IMR-90 (cell line): ENCODE results near the gene ZNF341. TPM values are rescaled to one million over a fixed set of nuclear protein-coding genes. Genes with fewer than 3 reads are reported as not detected.

ENCODE experiments used
- ATAC-seq: fragments of 200-7000 bp; cut with Tn5 transposase; 2 replicates; pipeline ENCODE4 v1.9.1; 2020; ENCODE audit warnings: low read depth, mild to moderate bottlenecking, moderate library complexity
- BruUV-seq: library from RNA; stranded (reverse); fragments of 400-500 nt; replicated peaks from 2 replicates; lab custom pipeline; 2021; lab: Mats Ljungman, UMichigan
- CTCF ChIA-PET: fragments of 300-600 bp; formaldehyde crosslinking; extraction: SDS; loops from one replicate; lab custom pipeline; 2021; ENCODE audit warnings: antibody characterized with exemption; lab: Yijun Ruan, JAX
- POLR2A ChIA-PET: fragments of 300-600 bp; sonication (Branson Sonifier 250); formaldehyde crosslinking; loops from one replicate; lab custom pipeline; 2022; ENCODE audit warnings: antibody characterized with exemption; ENCODE audit not compliant: unreplicated experiment; lab: Charles Lee
- DNase-seq: peaks from one replicate; pipeline ENCODE4 v3.0.0; 2013
- H2AFZ ChIP-seq: replicated peaks from 2 replicates; pipeline ENCODE3; 2013; ENCODE audit warnings: low read length, mild to moderate bottlenecking; ENCODE audit not compliant: poor library complexity
- H2AK5ac ChIP-seq: 2 replicates; pipeline ENCODE4 v1.6.1; 2013; ENCODE audit warnings: low read depth, low read length, inconsistent platforms
- H2AK9ac ChIP-seq: replicated peaks from 2 replicates; pipeline ENCODE3; 2013; ENCODE audit warnings: mild to moderate bottlenecking, low read depth, low read length, moderate library complexity; ENCODE audit not compliant: poor library complexity
- H2BK120ac ChIP-seq: 2 replicates; pipeline ENCODE4 v1.6.1; 2013; ENCODE audit warnings: low read depth, low read length, inconsistent platforms
- H2BK15ac ChIP-seq: 3 replicates; pipeline ENCODE4 v1.6.1; 2013; ENCODE audit warnings: low read depth, low read length, inconsistent platforms
- H2BK20ac ChIP-seq: 2 replicates; pipeline ENCODE4 v1.6.1; 2013; ENCODE audit warnings: low read depth, mild to moderate bottlenecking, inconsistent platforms, low read length, moderate library complexity
- H2BK5ac ChIP-seq: 2 replicates; pipeline ENCODE4 v1.6.1; 2013; ENCODE audit warnings: mild to moderate bottlenecking, low read depth, low read length, inconsistent platforms; ENCODE audit not compliant: poor library complexity, severe bottlenecking
- H3K14ac ChIP-seq: replicated peaks from 2 replicates; pipeline ENCODE4 v1.6.1; 2013; ENCODE audit warnings: low read depth, low read length, inconsistent platforms
- H3K18ac ChIP-seq: 2 replicates; pipeline ENCODE4 v1.6.1; 2013; ENCODE audit warnings: low read depth, low read length, control low read depth
- H3K23ac ChIP-seq: 2 replicates; pipeline ENCODE4 v1.6.1; 2013; ENCODE audit warnings: low read depth, low read length, inconsistent platforms
- H3K27ac ChIP-seq: 2 replicates; pipeline ENCODE4 v1.5.1; 2013; ENCODE audit warnings: mild to moderate bottlenecking, control low read depth, low read length; ENCODE audit not compliant: insufficient read depth
- H3K27me3 ChIP-seq: 2 replicates; pipeline ENCODE4 v1.6.1; 2013; ENCODE audit warnings: low read length; ENCODE audit not compliant: control insufficient read depth, insufficient read depth
- H3K36me3 ChIP-seq: 2 replicates; pipeline ENCODE4 v1.6.1; 2013; ENCODE audit warnings: low read length, mixed read lengths; ENCODE audit not compliant: control insufficient read depth, insufficient read depth
- H3K4ac ChIP-seq: 2 replicates; pipeline ENCODE4 v1.6.1; 2013; ENCODE audit warnings: low read depth, low read length, inconsistent platforms
- H3K4me1 ChIP-seq: 2 replicates; pipeline ENCODE4 v1.6.1; 2013; ENCODE audit warnings: low read length, mixed read lengths; ENCODE audit not compliant: control insufficient read depth, insufficient read depth
- H3K4me2 ChIP-seq: 2 replicates; pipeline ENCODE4 v1.6.1; 2013; ENCODE audit warnings: low read depth, mild to moderate bottlenecking, control low read depth, low read length, moderate library complexity
- H3K4me3 ChIP-seq: 2 replicates; pipeline ENCODE4 v1.5.1; 2013; ENCODE audit warnings: low read depth, mild to moderate bottlenecking, control low read depth, low read length, moderate library complexity; ENCODE audit not compliant: insufficient read depth
- H3K56ac ChIP-seq: 2 replicates; pipeline ENCODE4 v1.6.1; 2013; ENCODE audit warnings: low read length, inconsistent platforms; ENCODE audit not compliant: insufficient read depth; ENCODE audit errors: extremely low read depth
- H3K79me1 ChIP-seq, 2 experiments: 2 replicates each; pipeline ENCODE4 v1.6.1; 2013; ENCODE audit warnings: low read length in 2 of 2, inconsistent platforms in 1 of 2, low read depth in 1 of 2
- H3K9ac ChIP-seq: 2 replicates; pipeline ENCODE4 v1.6.1; 2013; ENCODE audit warnings: low read depth, low read length, control low read depth
- H3K9me1 ChIP-seq: 2 replicates; pipeline ENCODE4 v1.6.1; 2013; ENCODE audit warnings: low read length, inconsistent platforms; ENCODE audit not compliant: insufficient read depth
- H3K9me3 ChIP-seq: 2 replicates; pipeline ENCODE4 v1.6.1; 2013; ENCODE audit warnings: low read length; ENCODE audit not compliant: control insufficient read depth, insufficient read depth
- H4K20me1 ChIP-seq: 2 replicates; pipeline ENCODE4 v1.6.1; 2013; ENCODE audit warnings: low read length, inconsistent platforms; ENCODE audit not compliant: insufficient read depth
- H4K5ac ChIP-seq: 2 replicates; pipeline ENCODE4 v1.6.1; 2013; ENCODE audit warnings: mild to moderate bottlenecking, low read depth, low read length, control low read depth
- H4K8ac ChIP-seq, 2 experiments: 2 replicates each; pipeline ENCODE4 v1.6.1; 2013; ENCODE audit warnings: low read depth in 2 of 2, low read length in 2 of 2, control low read depth in 1 of 2, inconsistent platforms in 1 of 2
- H4K91ac ChIP-seq: 2 replicates; pipeline ENCODE4 v1.6.1; 2013; ENCODE audit warnings: low read depth, low read length, inconsistent platforms; ENCODE audit not compliant: insufficient read depth
- BHLHE40 ChIP-seq: fragments of 150-350 bp; IDR thresholded peaks from 2 replicates; pipeline ENCODE4 v1.6.1; 2016; ENCODE audit warnings: mild to moderate bottlenecking, low read depth, low read length
- CEBPB ChIP-seq: IDR thresholded peaks from 2 replicates; pipeline ENCODE4 v1.6.1; 2012; ENCODE audit warnings: low read depth, low read length, improper control_type of control experiment
- CHD1 ChIP-seq: IDR thresholded peaks from 2 replicates; pipeline ENCODE4 v1.6.1; 2012; ENCODE audit warnings: low read depth, low read length, improper control_type of control experiment
- FOS ChIP-seq: fragments of 150-350 bp; IDR thresholded peaks from 2 replicates; pipeline ENCODE4 v1.6.1; 2016; ENCODE audit warnings: low read depth, low read length
- MAFK ChIP-seq: IDR thresholded peaks from 2 replicates; pipeline ENCODE4 v1.6.1; 2012; ENCODE audit warnings: low read depth, low read length, improper control_type of control experiment
- MAZ ChIP-seq: IDR thresholded peaks from 2 replicates; pipeline ENCODE4 v1.6.1; 2012; ENCODE audit warnings: low read depth, mild to moderate bottlenecking, low read length, improper control_type of control experiment, moderate library complexity, borderline replicate concordance
- MXI1 ChIP-seq: IDR thresholded peaks from 2 replicates; pipeline ENCODE4 v1.6.1; 2012; ENCODE audit warnings: low read depth, mild to moderate bottlenecking, low read length, moderate library complexity, borderline replicate concordance
- NFE2L2 ChIP-seq: fragments of 150-350 bp; IDR thresholded peaks from 2 replicates; pipeline ENCODE4 v1.6.1; 2016; ENCODE audit warnings: low read depth, mild to moderate bottlenecking, low read length
- POLR2A ChIP-seq: IDR thresholded peaks from 2 replicates; pipeline ENCODE4 v1.6.1; 2012; ENCODE audit warnings: mild to moderate bottlenecking, low read depth, low read length
- RAD21 ChIP-seq: IDR thresholded peaks from 2 replicates; pipeline ENCODE4 v1.6.1; 2012; ENCODE audit warnings: low read length, improper control_type of control experiment
- RCOR1 ChIP-seq: IDR thresholded peaks from 2 replicates; pipeline ENCODE4 v1.6.1; 2012; ENCODE audit warnings: mild to moderate bottlenecking, low read length, improper control_type of control experiment; ENCODE audit not compliant: insufficient replicate concordance
- RFX5 ChIP-seq: IDR thresholded peaks from 2 replicates; pipeline ENCODE4 v1.8.0; 2012; ENCODE audit warnings: low read depth, mild to moderate bottlenecking, low read length, moderate library complexity
- SMC3 ChIP-seq: fragments of 150-350 bp; IDR thresholded peaks from 2 replicates; pipeline ENCODE4 v1.6.1; 2016; ENCODE audit warnings: low read depth, mild to moderate bottlenecking, antibody characterized with exemption, low read length, moderate library complexity
- WGBS, 2 experiments: methylation state at CpG; one replicate each; pipeline versions ENCODE4 v1.1.5 to v1.1.7; 2013; ENCODE audit warnings: missing lambda C conversion rate in 2 of 2; ENCODE audit not compliant: insufficient read length in 1 of 2; ENCODE audit errors: extremely low coverage in 2 of 2; 5-methylcytosine and 5-hydroxymethylcytosine counted together
- dilution Hi-C: fragments of 300-500 bp; cut with HindIII; formaldehyde crosslinking; loops from one replicate; pipeline ENCODE4 v1.14.3; 2018; ENCODE audit warnings: low sequenced_read_pairs; ENCODE audit not compliant: unreplicated experiment
- in situ Hi-C: fragments of 300-500 bp; cut with MboI; formaldehyde crosslinking; loops from 3 replicates; pipeline ENCODE4 v1.14.3; 2019; ENCODE audit warnings: low sequenced_read_pairs, inconsistent platforms, mixed read lengths
- intact Hi-C: fragments of 100-400 bp; cut with micrococcal nuclease; formaldehyde crosslinking; loops from 2 replicates; pipeline ENCODE4 v1.10.0; 2022
- polyA plus RNA-seq, 3 experiments: library from polyadenylated mRNA; depleted of rRNA; stranded (reverse); fragments of >200 nt; gene quantifications; 2 replicates each; pipeline ENCODE4 v1.2.3, GENCODE V29; 2012; ENCODE audit warnings: low replicate concordance in 1 of 3
- total RNA-seq: library from RNA; depleted of rRNA; stranded (reverse); fragments of >200 nt; gene quantifications from 2 replicates; pipeline ENCODE4 v1.2.3, GENCODE V29; 2012
- TF ChIP-seq, protein P1 (sequence below): conservative IDR thresholded peaks from 2 replicates; pipeline ENCODE4 v1.5.1; 2012; ENCODE audit warnings: mild to moderate bottlenecking, low read depth, low read length, improper control_type of control experiment
- TF ChIP-seq, protein P2 (sequence below): fragments of 150-350 bp; IDR thresholded peaks from 2 replicates; pipeline ENCODE4 v1.6.1; 2016; ENCODE audit warnings: low read depth, mild to moderate bottlenecking, low read length, moderate library complexity, borderline replicate concordance
- TF ChIP-seq, protein P3 (sequence below): fragments of 150-350 bp; IDR thresholded peaks from 2 replicates; pipeline ENCODE4 v1.6.1; 2017; ENCODE audit warnings: mild to moderate bottlenecking, antibody characterized with exemption, low read length, low read depth

Gene ZNF341
- total and polyA plus RNA-seq, 2 of the 4 experiments (the other 2 are of a cell fraction), result 1.1 to 3.4 TPM

DNA sequence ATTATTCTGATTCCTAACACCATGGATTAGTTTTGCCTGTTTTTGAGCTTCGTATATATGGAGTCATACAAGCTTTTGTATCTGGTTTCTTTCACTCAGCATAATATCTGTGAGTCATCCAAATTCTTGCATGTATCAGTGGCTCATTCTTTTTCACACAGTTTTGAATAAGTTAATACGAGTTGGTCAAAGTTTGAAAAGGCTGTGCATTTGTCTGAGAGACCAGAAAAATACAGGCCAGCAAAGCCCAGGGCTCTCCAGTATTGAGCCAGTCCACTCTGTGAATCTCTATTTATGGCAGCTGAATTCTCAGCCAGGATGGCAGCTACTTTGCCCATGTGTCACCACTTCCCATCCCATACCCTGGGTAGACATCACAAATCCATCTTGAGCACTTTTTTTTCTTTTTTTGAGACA is 72.1 kb downstream of the ZNF341 start:
- no peaks in the 10 kb centered on the region for H3K9me3 ChIP-seq
- intact Hi-C loops, result no loop called here
- no peak overlapping the region for H3K23ac ChIP-seq
- ChIA-PET POLR2A (interaction anchor here (0.6 to 0.8 kb wide), 2 partner anchors 97 to 308 kb away, joined by 3 read pairs; partner anchors contain the start of gene EIF2S2), CTCF (no interaction called here)
- H3K4me2 ChIP-seq, result peak overlapping the region; percentile 52
- peak overlapping the region; percentile 79 for H2BK5ac ChIP-seq
- no peak overlapping the region for H2BK120ac ChIP-seq
- H3K79me1 ChIP-seq, result no peaks in the 10 kb centered on the region
- no peak overlapping the region; the same call in 1 of the 2 replicates for H3K18ac ChIP-seq
- in situ Hi-C loops, result no loop called here
- H2AK9ac ChIP-seq, result no peak overlapping the region
- H3K4me3 ChIP-seq, result no peak overlapping the region
- no peaks in the 10 kb centered on the region for H4K20me1 ChIP-seq
- peaks cover 7% of the 10 kb centered on the region for H3K4me1 ChIP-seq
- WGBS, 2 experiments, result no CpG with 5 or more reads among the region's 2 CpGs
- 0 out of 2 replicates have a peak overlapping the region, but pooled peaks have one; percentile 1 for H3K4ac ChIP-seq
- peak overlapping the region; percentile 7 to 82; a peak in 3 of 4 replicates for H4K8ac ChIP-seq
- H2AK5ac ChIP-seq, result no peak overlapping the region
- dilution Hi-C loops, result no loop called here
- peak overlapping the region; percentile 17; the same call in 1 of the 2 replicates for H3K9ac ChIP-seq
- 0 out of 2 replicates have a peak overlapping the region, but pooled peaks have one; percentile 70 for H2BK20ac ChIP-seq
- H2AFZ ChIP-seq, result peak overlapping the region; percentile 71
- TF ChIP-seq RFX5 (no peak), MAZ (no peak), MAFK (peak; percentile 79), RAD21 (no peak), MXI1 (no peak), NFE2L2 (no peak), POLR2A (no peak), CHD1 (no peak), RCOR1 (no peak), CEBPB (peak; percentile 43; the same call in 1 of the 2 replicates), SMC3 (no peak), BHLHE40 (peak; percentile 29; the same call in 1 of the 2 replicates), FOS (peak; percentile 86)
- TF ChIP-seq, protein P1, sequence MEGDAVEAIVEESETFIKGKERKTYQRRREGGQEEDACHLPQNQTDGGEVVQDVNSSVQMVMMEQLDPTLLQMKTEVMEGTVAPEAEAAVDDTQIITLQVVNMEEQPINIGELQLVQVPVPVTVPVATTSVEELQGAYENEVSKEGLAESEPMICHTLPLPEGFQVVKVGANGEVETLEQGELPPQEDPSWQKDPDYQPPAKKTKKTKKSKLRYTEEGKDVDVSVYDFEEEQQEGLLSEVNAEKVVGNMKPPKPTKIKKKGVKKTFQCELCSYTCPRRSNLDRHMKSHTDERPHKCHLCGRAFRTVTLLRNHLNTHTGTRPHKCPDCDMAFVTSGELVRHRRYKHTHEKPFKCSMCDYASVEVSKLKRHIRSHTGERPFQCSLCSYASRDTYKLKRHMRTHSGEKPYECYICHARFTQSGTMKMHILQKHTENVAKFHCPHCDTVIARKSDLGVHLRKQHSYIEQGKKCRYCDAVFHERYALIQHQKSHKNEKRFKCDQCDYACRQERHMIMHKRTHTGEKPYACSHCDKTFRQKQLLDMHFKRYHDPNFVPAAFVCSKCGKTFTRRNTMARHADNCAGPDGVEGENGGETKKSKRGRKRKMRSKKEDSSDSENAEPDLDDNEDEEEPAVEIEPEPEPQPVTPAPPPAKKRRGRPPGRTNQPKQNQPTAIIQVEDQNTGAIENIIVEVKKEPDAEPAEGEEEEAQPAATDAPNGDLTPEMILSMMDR, result no peak
- TF ChIP-seq, protein P2, sequence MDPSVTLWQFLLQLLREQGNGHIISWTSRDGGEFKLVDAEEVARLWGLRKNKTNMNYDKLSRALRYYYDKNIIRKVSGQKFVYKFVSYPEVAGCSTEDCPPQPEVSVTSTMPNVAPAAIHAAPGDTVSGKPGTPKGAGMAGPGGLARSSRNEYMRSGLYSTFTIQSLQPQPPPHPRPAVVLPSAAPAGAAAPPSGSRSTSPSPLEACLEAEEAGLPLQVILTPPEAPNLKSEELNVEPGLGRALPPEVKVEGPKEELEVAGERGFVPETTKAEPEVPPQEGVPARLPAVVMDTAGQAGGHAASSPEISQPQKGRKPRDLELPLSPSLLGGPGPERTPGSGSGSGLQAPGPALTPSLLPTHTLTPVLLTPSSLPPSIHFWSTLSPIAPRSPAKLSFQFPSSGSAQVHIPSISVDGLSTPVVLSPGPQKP, result no peak
- TF ChIP-seq, protein P3, sequence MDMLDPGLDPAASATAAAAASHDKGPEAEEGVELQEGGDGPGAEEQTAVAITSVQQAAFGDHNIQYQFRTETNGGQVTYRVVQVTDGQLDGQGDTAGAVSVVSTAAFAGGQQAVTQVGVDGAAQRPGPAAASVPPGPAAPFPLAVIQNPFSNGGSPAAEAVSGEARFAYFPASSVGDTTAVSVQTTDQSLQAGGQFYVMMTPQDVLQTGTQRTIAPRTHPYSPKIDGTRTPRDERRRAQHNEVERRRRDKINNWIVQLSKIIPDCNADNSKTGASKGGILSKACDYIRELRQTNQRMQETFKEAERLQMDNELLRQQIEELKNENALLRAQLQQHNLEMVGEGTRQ, result no peak
- no peak overlapping the region; the same call in 1 of the 2 replicates for H4K5ac ChIP-seq
- H3K9me1 ChIP-seq, result peaks cover 11% of the 10 kb centered on the region; the same call in 1 of the 2 replicates
- H3K14ac ChIP-seq, result 0 out of 2 replicates have a peak overlapping the region, but pooled peaks have one; percentile 78
- H3K27ac ChIP-seq, result peak overlapping the region; percentile 59; the same call in 1 of the 2 replicates
- BruUV-seq, result no TSS peak
- no peak overlapping the region for H3K56ac ChIP-seq
- no peaks in the 10 kb centered on the region for H3K27me3 ChIP-seq
- no peaks in the 10 kb centered on the region for H3K36me3 ChIP-seq
- H2BK15ac ChIP-seq, result 0 out of 3 replicates have a peak overlapping the region, but pooled peaks have one; percentile 67
- ATAC-seq (peak; percentile 93), DNase-seq (peak; percentile 83)
- no peak overlapping the region for H4K91ac ChIP-seq
